ENCODE measurements around the gene AGPAT4. TPM values are rescaled to one million over a fixed set of nuclear protein-coding genes. Genes with fewer than 3 reads are reported as not detected.
"Not testable (repeated sequence)": the region's sequence is repeated elsewhere in the genome, so short reads cannot be mapped to it uniquely, and the experiment has no call there.

AGPAT4 gene
- total RNA-seq, 4 donors from 2014 or later = 0.36 to 0.61 (median 0.53) TPM

- no peak overlapping the region for H3K4me3 ChIP-seq
- no peak for DNase-seq
- intact Hi-C loops (cut with DNase I; ENCODE audit: low total_unique reads) = no loop called here
- H3K4me1 ChIP-seq = no peaks in the 10 kb centered on the region
- H3K9me3 ChIP-seq = no peaks in the 10 kb centered on the region
- no peaks in the 10 kb centered on the region for H3K36me3 ChIP-seq
- ATAC-seq = no peak
- no peak for TF ChIP-seq POLR2A (IDR thresholded peaks at IDR 0.05)
- TF ChIP-seq CTCF (IDR thresholded peaks at IDR 0.05 in 4 of 5, conservative IDR thresholded peaks at IDR 0.05 in 1 of 5) = no peak
- in situ Hi-C loops (cut with MboI; ENCODE audit: low sequenced_read_pairs in 4 of 4) = no loop called here
- no peaks in the 10 kb centered on the region for H3K27me3 ChIP-seq
- no peak overlapping the region for H3K27ac ChIP-seq
Observed at GRCh38 chr6:161128680-161129196, 145.1 kb downstream of the AGPAT4 start.

GRCh38 chr6:161128230-161128629 is 145.6 kb downstream of the AGPAT4 start:
- intact Hi-C loops (cut with DNase I; ENCODE audit: low total_unique reads) = no loop called here
- DNase-seq (no peak), ATAC-seq (no peak)
- Histone ChIP-seq H3K36me3 (no peaks in the 10 kb centered on the region), H3K4me3 (no peak overlapping the region), H3K27ac (no peak overlapping the region), H3K4me1 (no peaks in the 10 kb centered on the region), H3K9me3 (no peaks in the 10 kb centered on the region), H3K27me3 (no peaks in the 10 kb centered on the region)
- in situ Hi-C loops (cut with MboI; ENCODE audit: low sequenced_read_pairs in 4 of 4) = no loop called here
- no peak for TF ChIP-seq POLR2A (IDR thresholded peaks at IDR 0.05)
- TF ChIP-seq CTCF (IDR thresholded peaks at IDR 0.05 in 4 of 5, conservative IDR thresholded peaks at IDR 0.05 in 1 of 5) = no peak

- intact Hi-C loops (cut with DNase I; ENCODE audit: low total_unique reads) = no loop called here
- ATAC-seq = no peak
- no peaks in the 10 kb centered on the region for H3K36me3 ChIP-seq
Observed at GRCh38 chr6:161127071-161127740, 146.7 kb downstream of the AGPAT4 start.

GRCh38 chr6:161125591-161125990 is 148.3 kb downstream of the AGPAT4 start:
- Histone ChIP-seq H3K4me1 (no peaks in the 10 kb centered on the region), H3K27me3 (no peaks in the 10 kb centered on the region), H3K4me3 (no peak overlapping the region), H3K36me3 (no peaks in the 10 kb centered on the region), H3K9me3 (no peaks in the 10 kb centered on the region), H3K27ac (no peak overlapping the region)
- DNase-seq (no peak), ATAC-seq (no peak)
- in situ Hi-C loops (cut with MboI; ENCODE audit: low sequenced_read_pairs in 4 of 4) = no loop called here
- intact Hi-C loops (cut with DNase I; ENCODE audit: low total_unique reads) = no loop called here
- no peak for TF ChIP-seq CTCF (IDR thresholded peaks at IDR 0.05 in 4 of 5, conservative IDR thresholded peaks at IDR 0.05 in 1 of 5)
- TF ChIP-seq POLR2A (IDR thresholded peaks at IDR 0.05) = no peak

More at GRCh38 chr6:161127071-161127740, 146.7 kb downstream of the AGPAT4 start:
- Histone ChIP-seq H3K9me3 (no peaks in the 10 kb centered on the region), H3K27me3 (no peaks in the 10 kb centered on the region), H3K4me3 (no peak overlapping the region), H3K4me1 (no peaks in the 10 kb centered on the region), H3K27ac (no peak overlapping the region)
- no peak for DNase-seq
- TF ChIP-seq POLR2A (IDR thresholded peaks at IDR 0.05) (no peak), CTCF (IDR thresholded peaks at IDR 0.05 in 4 of 5, conservative IDR thresholded peaks at IDR 0.05 in 1 of 5) (no peak)
- in situ Hi-C loops (cut with MboI; ENCODE audit: low sequenced_read_pairs in 4 of 4) = no loop called here

GRCh38 chr6:161123319-161123718 is 150.5 kb downstream of the AGPAT4 start:
- H3K27ac ChIP-seq; DNase-seq; H3K4me3 ChIP-seq; H3K4me1 ChIP-seq; intact Hi-C loops (cut with DNase I; ENCODE audit: low total_unique reads); in situ Hi-C loops (cut with MboI; ENCODE audit: low sequenced_read_pairs in 4 of 4); H3K9me3 ChIP-seq; ATAC-seq; H3K27me3 ChIP-seq: not testable (repeated sequence)
- H3K36me3 ChIP-seq = peaks cover 0 to 12% of the 10 kb centered on the region in 2 donors
